Esophagus mucosa (tissue), 1 donor: Measurements from ENCODE around the gene PRDM16. TPM values are rescaled to one million over a fixed set of nuclear protein-coding genes. Genes with fewer than 3 reads are reported as not detected.

Experiments
- ATAC-seq: fragments of 200-7000 bp; cut with Tn5 transposase; one replicate; pipeline ENCODE4 v1.9.1; 2020
- total RNA-seq: library from RNA; stranded (reverse); gene quantifications from one replicate; pipeline ENCODE4 v1.2.4, GENCODE V29; 2023
- donor health status: DM: yes; HTN: yes; CAD: no.

The PRDM16 gene
- total RNA-seq, 1 donor from 2014 or later: 0.44 TPM

DNA sequence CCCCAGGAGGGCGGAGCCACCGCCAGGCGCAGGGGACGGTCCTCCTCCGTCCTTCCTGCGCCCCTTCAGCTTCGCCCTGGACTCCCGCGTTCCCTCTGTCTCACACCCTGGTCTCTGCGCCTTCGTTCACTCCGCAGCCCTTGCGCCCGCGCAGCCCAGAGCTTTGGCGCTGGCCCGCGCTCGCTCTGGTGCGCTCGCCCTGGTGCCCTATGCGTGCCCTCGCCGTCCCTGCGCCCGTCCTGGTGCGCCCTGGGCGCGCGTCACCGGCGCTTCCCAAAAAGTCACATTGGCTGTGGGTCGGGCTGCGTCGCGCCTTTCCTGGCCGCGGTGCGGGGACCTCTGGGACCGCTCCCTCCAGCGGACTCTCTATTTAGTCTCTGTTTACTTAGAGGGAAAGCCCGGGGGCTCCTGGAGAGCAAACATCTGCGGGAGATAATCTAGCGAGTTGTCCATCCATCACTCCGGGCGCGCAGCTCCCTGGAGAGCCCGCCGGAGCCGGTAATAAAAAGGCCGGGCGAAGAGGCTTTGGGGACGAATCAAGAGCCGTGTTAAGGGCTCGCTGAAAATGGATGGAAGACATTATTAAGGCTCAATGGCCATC lies 178.6 kb downstream of the PRDM16 start:
- no peak for ATAC-seq

DNA sequence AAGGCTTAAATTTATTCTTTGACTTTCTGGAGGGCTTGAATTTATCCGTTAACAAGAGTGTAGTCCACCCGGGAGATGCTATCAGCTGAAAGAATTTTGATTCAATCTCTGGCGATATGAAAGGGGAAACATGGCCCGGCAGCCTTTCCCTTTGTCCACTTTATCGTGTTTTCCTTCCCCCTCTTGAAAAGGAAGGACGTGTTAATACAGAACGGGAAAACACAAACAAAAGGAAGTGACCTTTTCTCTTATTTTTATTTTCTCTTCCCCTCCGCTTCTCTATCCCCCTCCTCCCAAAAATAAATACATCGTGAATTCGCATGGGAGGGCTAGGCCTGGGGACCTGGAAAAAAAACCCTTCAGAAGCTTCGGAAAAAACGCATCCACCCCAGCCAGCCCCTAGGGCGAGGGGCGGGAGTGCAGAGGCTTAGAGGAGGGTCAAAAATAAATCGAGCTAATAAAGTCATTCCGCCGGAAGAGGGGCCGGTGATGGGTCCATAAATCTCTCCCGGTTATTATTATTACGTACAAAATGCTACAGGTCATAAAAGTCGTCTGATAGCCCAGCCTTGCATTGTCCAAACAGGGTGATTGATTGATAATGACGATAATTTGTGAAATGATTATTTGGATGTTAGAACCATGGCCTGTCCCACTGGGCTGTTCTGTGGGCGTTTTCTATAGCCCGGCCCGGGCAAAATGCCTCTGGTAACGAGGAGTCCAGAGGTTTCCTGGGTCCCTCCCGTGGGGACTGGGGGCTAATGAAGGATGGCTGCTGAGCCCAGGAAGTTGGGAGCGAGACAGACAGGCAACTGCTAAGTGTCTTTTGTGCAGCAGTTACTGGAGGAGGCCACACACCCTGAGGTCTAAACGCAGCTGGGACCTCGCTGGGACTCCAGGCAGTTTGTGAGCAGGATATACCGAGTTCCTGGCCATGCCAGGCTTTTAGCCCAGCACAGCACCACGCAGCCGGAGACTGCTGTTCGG lies 179.4 kb downstream of the PRDM16 start:
- ATAC-seq: no peak

DNA sequence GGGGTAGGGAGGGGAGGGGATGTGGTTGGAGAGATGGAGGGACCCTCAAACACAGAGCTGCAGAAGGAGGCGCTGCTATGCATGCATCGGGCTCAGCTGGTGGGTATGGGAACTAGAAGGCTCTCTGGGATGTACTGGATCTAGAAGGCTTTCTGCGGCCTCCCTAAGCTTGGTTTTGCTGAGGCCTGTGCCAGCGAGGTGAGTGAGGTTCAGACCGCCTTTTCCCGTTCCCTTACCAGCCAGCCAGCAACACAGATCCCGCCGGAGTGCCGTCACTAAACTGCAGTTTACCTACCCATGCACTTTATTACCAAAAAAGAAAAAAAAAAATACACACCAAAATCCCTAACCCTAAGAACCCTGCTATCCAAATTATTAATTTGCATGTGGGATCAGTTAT lies 180.2 kb downstream of the PRDM16 start:
- no peak for ATAC-seq

DNA sequence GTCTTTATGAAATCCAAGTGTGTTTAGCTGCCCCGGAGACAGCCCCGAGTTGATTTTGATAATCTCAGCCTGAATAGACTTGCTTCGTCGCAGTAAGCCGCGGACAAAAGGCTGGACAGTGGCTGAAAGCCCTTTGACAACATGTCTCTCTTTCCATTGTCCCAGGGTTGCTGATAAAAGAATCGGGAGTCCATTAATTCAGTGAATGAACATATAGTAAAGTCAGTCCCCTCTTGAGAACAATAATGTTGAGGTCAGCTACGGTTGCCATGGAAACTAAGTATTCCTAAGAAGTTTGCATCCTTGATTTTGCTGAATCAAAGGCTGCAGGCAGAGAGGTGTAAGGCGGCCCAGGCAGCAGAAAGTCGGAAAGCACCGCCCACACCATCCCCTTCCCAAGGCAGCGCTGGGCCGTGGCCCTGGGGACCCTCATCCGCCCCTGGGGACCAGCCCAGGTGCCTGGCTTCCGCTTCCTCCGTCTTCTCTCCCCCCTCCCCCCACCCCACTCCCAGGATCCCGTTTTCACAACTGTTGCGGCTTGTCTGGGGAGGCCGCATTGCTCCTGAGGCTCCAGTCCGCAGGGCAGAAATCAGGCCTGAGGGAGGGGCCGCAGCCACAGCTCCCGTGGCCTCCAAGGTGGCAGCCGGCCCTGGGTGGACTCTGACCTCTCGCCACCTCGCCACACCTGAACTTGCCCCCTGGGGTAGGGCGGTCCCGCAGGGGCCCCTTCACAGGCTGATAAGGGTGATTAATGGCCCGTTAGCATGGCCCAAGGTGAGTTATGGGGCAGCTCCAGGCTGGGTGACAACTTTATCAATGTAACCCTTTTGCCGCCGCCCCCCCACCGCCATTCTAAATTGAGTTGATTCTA lies 180.9 kb downstream of the PRDM16 start:
- ATAC-seq: no peak

DNA sequence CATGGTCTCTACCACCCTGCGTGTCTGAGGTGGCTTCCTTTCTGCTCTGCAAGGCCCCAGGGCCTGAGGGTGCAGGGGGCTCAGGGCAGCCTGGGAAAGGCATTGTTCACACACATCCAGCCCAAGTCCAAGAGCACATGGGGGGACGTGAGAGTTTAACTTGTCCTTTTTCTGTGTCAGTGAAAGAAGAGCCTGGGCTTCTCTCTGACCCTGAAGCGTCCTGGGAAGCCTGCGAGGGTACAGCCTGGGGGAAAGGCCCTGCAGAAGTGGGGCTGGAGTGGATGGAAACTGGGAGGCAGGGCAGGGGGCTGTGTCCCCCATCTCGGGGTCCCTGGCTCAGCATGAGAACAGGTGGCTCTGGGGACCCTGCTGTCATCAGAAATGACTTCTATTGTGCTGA lies 181.6 kb downstream of the PRDM16 start:
- ATAC-seq: no peak

DNA sequence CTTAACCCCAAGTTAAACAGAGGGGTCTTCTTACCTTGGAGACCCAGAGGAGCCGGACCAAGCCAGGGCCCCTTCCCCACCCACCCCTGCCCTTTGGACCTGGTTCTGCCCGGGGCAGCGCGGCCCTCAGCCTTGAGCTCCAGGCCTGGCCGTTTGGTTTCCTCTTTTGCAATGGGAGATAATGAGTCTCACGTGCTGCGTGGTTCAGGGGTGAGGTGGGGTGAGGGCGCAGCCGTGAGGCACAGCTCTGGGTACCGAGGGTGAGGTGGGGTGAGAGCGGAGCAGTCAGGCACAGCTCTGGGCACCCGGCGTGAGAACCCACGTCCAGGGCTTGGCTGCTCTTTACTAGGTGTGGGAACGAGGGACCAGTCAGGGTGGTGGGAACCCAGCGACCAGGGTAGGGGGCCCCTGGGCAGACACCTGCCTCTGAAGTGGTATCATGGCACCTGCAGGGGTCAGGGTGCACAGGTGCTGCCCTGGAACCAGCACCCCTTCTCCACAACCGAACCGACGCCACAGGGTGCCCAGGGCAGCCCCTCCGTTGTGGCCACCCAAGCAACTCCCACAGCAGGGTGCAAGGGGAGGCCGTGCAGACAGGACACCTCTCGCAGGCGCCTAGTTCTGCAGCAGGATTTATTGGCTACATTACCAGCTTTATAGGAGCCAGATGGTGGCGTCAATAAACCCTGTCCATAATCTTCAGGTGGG lies 182.2 kb downstream of the PRDM16 start:
- peak; percentile 15 for ATAC-seq

DNA sequence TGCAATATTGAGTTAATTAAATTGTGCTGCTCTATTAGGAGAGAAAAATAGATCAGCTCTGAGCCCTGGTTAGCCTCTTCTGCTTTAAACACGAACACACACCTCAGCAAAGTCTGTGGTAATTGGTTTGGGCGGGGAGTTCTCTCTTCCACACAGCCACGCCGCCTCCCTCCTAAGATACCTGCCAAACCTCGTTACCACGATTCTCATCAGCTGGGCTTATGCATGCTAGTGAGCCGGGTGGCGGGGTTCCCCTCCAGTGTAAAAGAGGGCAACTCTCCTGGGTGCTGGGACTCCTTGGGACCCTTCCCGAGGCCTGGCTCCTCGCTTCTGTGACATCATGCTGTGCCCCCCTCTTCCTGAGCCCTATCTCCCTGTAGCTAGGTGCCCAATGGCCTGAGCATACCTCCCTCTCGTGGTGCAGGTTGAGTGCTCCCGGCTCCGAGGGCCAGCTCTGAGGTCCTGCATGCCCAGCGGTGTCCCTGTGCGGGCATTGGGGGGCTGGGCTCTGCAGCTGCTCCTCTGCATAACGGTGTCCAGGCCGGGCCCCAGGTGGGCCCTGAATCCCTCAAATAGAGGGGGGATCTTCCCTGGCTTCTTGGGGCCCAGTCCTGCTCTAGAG lies 182.9 kb downstream of the PRDM16 start:
- no peak for ATAC-seq

DNA sequence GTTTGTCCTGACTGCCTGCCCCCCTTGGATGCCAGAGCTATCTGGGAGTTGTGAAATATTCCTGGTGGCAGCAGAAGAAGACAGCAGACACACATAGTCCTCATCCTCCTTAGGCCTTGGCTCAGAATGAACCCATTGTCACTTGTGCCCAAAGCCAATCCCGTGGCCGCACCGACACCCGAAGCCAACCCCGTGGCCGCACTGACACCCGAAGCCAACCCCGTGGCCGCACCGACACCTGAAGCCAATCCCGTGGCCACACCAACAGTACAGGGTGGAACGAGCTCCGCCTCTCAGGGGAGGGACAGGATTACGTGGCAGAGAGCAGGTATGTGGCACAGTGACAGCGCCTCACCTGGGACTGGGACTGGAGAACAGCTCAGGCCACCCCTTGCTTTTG lies 186.7 kb downstream of the PRDM16 start:
- no peak for ATAC-seq

DNA sequence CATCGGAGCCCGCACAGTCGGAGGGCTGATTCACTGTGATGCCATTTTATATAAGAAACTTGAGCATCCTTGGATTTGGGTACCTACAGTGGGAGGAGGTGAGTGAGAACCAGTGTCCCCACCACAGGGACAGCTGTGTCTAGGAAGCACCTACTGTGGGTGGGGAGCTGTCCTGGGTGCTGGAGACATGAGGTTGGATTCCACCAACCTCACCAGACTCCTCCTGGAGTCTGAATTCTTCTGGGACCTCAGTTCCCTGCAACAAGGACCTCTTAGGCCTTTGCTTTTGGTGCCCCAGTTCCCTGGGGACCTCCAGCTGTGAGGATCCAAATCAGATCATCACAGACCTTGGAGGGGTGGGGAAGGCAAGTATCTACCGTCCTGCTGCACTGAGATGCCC lies 188.8 kb downstream of the PRDM16 start:
- ATAC-seq: no peak

DNA sequence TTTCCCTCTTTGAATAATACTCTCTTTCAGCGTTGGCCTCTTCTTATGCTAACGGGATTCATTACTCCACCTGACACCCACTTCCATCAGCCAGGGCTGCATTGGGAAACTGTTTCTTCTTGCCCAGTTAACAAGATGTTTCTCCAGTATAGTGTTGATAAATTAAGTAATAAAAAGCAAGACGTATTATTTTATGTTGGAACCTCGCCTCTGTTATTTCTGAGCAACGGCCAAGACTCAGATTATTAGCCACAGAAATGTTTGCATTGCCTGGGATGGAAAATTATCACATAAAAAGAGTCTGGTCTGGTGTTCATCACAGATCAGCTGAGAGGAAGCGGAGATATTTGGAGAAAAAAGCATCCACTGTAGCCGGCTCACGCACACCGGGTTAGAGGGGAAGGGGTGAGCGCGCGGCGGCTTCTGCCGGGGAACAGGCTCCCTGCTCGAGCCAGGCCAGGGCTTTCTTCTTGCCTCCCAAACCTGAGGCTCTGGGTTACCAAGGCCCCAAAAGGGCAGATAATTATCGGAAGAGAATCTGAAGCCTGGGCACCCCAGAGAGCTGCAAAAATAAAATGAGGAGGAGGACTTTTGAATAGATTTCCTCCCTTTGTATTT lies 189.5 kb downstream of the PRDM16 start:
- ATAC-seq: no peak

DNA sequence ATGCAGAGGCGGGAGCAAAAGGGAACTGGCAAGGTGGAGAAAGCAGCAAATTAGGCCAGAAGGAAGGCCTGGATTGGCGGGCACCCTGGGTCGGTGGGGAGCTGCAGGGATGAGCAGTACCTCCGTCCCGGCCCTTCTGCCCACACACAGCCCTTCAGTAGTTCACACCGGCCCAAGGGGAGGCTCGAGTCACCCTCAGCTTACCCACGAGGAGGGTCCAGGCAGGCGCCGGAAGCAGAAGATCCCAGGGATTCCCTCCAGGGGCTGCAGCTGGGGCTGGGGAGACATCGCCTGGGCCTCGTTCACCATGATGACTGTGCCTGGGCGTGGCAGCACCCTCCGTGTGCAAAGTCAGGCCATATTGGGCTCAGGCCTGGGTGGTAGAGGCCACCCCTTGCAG lies 190.0 kb downstream of the PRDM16 start:
- no peak for ATAC-seq

DNA sequence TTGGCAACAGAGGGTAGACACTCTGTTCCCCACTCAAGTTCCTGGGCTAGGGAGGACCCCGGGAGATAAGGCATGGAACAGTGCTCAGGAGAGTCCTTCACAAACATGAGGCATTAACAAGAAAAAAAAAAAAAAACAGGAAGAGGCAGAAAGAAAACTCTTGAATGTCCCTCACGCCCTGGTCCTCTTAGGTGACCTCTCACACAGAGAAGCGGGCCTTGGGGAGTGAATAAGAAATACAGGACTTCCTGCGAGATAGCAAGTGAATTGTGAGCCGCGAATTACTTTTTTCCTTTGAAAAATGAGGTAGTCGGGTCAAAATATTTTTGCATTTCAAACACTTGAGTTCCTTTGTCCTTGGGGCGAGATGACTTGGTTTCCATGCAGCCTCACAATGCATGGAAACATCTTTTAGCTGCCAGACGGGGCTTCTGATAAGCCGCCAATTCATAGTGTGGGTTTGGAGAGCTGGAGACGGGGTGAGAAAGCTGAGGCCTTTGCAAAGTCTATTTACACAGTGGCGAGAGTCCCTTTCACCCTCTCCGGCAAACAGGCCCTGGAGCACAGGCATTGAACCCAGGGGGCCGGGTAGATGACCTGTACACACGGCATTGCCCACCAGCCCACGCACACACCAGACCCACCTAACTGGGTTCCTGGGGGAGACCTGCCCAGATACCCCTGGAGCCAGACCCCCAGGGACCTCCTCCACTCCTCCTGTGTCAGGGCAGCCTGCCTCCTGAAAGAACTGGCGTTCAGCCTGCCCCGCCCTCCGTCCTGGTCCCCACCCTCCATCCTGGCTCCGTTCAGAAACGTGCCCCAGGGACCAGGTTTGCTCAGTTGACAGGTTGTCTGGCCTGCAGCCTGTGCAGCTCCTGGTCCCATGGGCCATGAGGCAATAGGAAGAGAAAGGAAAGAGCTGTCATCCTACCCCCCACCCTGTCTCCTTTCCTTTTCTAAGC lies 192.3 kb downstream of the PRDM16 start:
- ATAC-seq: no peak

DNA sequence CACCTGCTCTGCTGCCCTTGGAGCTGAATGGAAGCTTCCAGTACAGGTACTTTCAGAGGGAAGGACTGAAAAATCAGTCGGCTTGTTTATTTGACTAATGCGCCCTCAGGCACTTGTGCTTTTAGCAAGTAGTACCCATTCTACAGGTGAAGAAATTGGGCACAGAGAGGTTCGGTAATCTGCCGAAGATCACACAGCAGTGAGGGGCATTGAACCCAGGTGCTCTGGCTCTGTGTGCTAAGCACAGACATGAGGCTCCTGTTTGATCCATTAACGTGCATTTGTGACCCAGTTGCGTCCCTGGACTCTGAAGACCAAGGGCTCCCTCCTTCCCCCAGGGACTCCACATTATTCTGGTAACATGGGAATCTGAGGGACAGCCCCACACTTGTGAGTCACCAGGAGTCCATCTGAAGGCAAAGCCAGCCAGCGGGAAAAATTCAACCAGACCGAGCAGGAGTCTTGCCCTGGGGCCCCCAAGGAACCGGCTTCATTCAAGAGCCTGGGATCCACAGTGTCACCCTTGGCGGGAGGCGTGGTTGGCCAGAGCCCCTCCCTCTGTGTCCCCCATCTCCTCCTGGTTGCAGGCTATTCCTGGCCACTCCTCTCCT lies 193.1 kb downstream of the PRDM16 start:
- no peak for ATAC-seq

DNA sequence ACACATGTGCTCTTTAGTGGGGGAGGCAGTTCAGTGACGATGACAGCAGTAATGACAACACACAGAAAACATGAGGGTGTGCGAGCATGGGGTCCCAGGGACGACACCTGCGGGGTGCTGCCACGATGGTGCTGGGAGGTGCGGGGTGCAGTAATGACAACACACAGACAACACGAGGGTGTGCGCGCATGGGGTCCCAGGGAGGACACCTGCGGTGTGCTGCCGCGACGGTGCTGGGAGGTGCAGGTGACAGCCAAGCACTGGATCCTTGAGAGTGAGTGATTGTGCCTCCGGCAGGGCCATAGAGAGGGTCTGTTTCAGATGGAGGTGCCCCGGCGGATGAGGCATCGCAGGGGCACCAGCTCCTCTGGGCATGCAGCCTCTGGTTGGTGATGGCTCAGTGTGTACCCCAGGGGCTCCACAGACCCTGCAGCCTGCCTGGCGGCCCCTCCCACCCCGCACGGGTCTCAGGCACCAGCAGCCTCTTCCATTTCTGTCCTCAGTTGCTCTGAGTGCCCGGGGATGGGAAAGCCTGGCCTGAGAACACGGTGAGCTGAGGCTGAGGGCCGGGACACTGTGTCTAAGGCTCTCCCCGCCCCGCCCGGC lies 193.8 kb downstream of the PRDM16 start:
- no peak for ATAC-seq

DNA sequence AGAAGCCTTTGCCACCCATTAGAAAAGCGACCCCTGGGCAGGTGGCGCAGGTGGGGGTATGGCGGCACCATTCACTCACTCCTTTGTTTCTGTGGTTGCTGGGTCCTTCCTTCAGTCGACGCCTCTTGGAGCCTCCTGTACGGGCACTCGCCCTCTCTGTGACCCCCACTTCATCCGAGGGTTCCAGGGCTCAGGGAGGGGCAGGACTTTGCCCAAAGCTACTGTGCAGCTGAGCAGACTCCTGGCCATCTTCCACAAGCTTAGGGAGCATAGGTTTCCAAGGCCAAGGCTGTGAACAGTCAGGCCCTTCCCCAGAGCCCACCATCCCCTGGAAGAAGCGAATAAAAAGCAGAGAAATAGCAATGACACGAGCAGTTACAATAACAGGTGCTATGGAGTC lies 194.8 kb downstream of the PRDM16 start:
- ATAC-seq: no peak

DNA sequence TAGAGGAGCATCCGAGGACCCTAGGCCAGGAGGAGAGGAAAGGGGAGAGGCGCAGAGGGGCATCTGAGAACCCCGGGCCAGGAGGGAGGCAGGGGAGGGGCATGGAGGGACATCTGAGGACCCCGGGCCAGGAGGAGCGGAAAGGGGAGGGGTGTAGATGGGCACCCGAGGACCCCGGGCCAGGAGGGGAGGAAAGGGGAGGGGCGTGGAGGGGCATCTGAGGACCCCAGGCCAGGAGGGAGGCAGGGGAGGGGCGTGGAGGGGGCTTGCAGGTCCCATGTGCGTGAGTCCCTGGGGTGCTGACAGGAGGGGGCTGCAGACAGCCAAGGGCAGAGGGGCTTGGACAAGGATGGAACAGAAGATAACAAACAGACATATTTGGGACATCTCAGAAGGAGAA lies 195.5 kb downstream of the PRDM16 start:
- ATAC-seq: no peak

DNA sequence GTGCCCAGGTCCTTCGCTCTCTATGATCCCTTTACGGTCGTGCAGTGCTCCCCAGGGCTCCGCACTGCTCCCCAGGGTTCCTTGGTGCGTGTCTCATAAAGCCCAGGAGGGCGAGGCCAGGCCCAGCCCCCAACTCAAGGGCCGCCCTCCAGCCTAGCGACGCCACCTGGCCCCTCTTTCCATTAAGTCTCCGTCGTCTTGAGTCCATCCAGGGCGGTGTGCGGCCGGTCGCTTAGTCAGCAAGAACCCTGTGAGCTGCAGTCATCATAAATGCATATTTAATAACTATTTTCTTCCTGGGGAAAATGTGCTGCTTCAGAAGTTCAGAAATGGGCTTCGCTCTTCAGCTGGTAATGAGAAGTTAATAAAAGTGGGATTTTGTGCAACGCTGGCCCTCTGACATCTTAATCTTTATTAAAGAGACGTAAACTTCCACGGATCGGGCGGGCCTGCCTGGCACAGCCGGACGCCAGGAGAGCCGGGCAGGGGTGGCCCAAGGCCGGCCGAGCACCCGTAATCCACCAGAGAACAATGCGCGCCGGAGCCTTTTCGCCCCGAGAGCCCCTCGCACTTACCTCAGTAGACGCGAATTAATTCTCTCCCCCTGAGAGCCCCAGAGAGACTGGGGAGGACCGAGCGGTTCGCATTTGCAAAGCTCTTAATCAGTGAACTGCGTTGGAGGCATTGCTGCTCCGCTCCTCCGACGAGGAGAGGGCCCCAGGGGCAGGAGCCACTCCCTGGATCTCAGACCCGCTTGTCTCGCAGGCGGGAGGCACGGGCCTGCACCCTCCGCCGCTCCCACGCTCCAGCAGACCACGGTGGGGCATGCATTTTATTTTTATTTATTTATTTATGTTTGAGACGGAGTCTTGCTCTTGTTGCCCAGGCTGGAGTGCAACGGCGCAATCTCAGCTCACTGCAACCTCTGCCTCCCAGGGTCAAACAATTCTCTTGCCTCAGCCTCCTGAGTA lies 197.1 kb downstream of the PRDM16 start:
- no peak for ATAC-seq
